GM10248 (cell line): Measurements from ENCODE around the gene MDFIC2.
"Not testable (repeated sequence)": the region's sequence is repeated elsewhere in the genome, so short reads cannot be mapped to it uniquely, and the experiment has no call there.

Source experiments
- CTCF ChIA-PET: fragments of 300-600 bp; sonication (Branson Sonifier 250); formaldehyde crosslinking; extraction: SDS; loops from one replicate; lab custom pipeline; 2021; ENCODE audit warnings: antibody characterized with exemption; lab: Yijun Ruan, JAX
- POLR2A ChIA-PET: fragments of 350-650 bp; sonication (Branson Sonifier 250); formaldehyde crosslinking; extraction: SDS; loops from one replicate; lab custom pipeline; 2020; ENCODE audit warnings: antibody characterized with exemption; lab: Yijun Ruan, JAX
- DNase-seq: peaks from one replicate; pipeline ENCODE4 v3.0.0; 2012; ENCODE audit errors: extremely low spot score
- TF ChIP-seq, protein P1 (sequence below): IDR thresholded peaks from 2 replicates; pipeline ENCODE4 v1.5.1; 2012; ENCODE audit warnings: mild to moderate bottlenecking, low read depth; ENCODE audit errors: extremely low read depth, missing control alignments, control extremely low read depth

The MDFIC2 gene

DNA sequence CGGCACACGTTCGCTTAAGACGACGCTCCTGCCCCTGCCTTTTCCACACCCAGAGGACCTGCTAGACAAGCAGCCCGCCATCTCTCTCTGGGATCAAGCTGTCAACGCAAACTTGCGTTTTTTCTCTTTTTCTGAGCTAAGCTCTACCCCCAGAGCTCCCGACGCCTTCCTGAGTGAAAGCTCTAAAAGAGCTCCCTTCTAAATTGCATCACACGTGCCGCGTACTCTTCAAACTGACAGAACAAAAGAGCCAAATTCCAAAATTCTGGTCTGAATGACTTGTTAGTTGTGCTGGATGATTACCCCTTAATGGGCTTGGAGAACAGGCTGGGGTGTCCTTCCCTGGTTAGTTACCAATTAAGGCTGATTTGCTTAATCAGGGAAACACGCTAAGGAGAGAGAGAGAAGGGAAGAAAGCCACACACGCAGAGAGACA lies 81.2 kb downstream of the MDFIC2 start:
- ChIA-PET POLR2A (no interaction called here), CTCF (no interaction called here)
- no peak for DNase-seq
- TF ChIP-seq, protein P1, sequence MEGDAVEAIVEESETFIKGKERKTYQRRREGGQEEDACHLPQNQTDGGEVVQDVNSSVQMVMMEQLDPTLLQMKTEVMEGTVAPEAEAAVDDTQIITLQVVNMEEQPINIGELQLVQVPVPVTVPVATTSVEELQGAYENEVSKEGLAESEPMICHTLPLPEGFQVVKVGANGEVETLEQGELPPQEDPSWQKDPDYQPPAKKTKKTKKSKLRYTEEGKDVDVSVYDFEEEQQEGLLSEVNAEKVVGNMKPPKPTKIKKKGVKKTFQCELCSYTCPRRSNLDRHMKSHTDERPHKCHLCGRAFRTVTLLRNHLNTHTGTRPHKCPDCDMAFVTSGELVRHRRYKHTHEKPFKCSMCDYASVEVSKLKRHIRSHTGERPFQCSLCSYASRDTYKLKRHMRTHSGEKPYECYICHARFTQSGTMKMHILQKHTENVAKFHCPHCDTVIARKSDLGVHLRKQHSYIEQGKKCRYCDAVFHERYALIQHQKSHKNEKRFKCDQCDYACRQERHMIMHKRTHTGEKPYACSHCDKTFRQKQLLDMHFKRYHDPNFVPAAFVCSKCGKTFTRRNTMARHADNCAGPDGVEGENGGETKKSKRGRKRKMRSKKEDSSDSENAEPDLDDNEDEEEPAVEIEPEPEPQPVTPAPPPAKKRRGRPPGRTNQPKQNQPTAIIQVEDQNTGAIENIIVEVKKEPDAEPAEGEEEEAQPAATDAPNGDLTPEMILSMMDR = no peak

DNA sequence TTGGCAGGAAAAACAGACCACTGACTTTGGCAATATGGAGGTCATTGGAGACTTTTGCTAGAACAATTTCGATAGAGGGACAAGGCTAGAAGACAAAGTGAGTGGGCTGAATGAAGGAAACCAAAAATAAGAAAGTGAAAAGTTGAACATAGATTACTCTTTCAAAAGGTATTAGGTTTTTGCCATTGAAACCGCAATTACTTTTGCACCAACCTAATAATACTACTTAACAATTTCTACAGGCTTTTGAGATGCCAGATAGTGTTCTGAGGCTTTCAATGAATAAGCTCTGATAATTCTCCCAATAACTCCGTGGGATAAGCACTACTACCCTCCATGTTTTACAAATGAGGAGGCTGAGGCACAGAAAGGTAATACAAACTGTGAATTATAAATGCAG lies 85.0 kb downstream of the MDFIC2 start:
- DNase-seq = no peak
- POLR2A ChIA-PET = no interaction called here
- CTCF ChIA-PET = no interaction called here
- TF ChIP-seq, protein P1 = no peak

DNA sequence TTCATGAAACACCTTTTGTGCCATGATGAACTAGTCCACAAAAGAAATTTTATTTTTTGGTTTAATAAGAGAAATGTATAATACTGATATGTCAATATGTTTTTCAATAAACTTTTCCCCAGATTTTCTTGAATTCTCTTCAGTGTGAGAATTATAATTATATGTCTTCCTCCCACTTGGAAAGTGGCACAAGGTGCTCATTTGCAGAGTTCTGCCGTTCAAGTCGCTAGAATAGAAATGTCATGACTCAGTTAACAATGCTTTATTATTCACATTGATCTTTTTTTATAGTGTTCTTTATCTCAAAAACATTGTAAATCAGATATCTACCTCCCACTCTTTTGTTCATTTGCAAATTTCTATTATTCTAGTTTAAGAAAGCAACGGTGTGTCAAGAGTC lies 87.3 kb downstream of the MDFIC2 start:
- ChIA-PET CTCF (no interaction called here), POLR2A (no interaction called here)
- TF ChIP-seq, protein P1 = no peak

DNA sequence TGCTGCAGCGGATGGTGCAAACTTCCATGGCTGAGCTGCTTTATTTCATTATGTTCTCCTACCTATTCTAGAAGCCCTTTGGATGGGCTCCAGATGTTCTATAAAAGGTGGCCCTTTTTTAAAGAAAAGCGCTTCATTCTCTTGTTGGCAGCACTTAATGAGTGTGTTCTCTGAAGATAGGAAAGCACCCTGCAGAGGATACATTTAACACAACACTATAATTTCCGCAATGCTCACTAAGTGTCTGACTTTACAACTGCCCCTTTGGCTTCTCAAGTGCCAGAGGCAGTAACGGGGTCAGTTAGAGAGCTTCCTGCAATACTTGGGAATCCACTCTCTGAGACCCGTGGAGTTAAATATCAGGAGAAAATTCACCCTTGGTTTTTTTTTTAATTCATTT lies 88.1 kb downstream of the MDFIC2 start:
- TF ChIP-seq, protein P1 = no peak
- DNase-seq = no peak
- ChIA-PET CTCF (no interaction called here), POLR2A (no interaction called here)

More for the DNA sequence above, 87.3 kb downstream of the MDFIC2 start:
- no peak for DNase-seq

DNA sequence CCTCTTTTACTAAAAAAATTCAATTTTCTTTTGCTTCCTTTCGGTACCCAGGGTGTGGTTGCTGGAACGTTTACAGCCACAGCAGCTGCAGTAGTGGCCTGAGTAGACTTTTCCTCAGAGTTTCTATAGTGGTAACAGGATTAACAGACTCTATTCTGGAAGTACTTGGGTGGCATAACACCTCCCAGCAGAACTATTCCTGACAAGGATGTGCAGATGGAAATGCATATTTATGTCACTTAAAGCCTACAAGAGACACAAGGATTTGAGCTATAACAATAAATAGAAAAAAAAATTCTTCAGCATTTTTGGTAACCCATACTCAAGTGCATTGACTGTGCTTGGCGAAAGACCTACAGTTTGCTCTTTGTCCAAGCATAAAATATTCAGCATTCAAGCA lies 94.0 kb downstream of the MDFIC2 start:
- TF ChIP-seq, protein P1 = no peak
- ChIA-PET CTCF (interaction anchor here (1.3 kb wide), 1 partner anchor 9 kb away, joined by 7 read pairs; no protein-coding TSS in a partner anchor), POLR2A (no interaction called here)
- DNase-seq = no peak

DNA sequence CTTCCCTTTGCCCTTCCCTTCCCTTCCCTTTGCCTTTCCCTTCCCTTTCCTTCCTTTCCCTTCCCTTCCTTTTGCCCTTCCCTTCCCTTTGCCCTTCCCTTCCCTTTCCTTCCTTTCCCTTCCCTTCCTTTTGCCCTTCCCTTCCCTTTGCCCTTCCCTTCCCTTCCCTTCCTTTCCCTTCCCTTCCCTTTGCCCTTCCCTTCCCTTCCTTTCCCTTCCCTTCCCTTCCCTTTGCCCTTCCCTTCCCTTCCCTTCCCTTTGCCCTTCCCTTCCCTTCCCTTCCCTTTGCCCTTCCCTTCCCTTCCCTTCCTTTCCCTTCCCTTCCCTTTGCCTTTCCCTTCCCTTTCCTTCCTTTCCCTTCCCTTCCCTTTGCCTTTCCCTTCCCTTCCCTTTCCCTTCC lies 101.2 kb downstream of the MDFIC2 start:
- POLR2A ChIA-PET, DNase-seq, CTCF ChIA-PET: not testable (repeated sequence)

DNA sequence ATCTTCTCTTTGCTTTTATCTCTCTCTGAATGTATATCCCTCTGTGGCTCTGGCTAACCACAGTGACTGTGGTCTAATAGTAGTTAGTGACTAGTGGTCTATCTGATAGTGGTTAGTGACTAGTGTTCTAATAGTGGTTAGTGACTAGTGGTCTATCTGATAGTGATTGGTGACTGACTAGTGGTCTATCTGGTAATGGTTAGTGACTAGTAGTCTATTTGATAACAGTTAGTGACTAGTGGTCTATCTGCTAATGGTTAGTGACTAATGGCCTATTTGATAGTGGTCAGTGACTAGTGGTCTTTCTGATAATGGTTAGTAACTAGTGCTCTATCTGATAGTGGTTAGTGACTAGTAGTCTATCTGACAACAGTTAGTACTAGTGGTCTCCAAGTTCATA lies 110.5 kb downstream of the MDFIC2 start:
- TF ChIP-seq, protein P1 = no peak
- POLR2A ChIA-PET = no interaction called here
- no peak for DNase-seq
- CTCF ChIA-PET = interaction anchor here (1.2 kb wide), 1 partner anchor 82 kb away, joined by 3 read pairs; no protein-coding TSS in a partner anchor
